H1 (cell line): ENCODE results near the gene ATP6V1C2.
A peak's percentile ranks its signal among the peaks of the same experiment; 100 is the strongest.

Source experiments
- BRCA1 ChIP-seq: IDR thresholded peaks from 2 replicates; pipeline ENCODE4 v1.6.1; 2012; ENCODE audit warnings: low read depth, low read length, improper control_type of control experiment
- EGR1 ChIP-seq: IDR thresholded peaks from 2 replicates; pipeline ENCODE4 v1.6.1; 2011; ENCODE audit warnings: low read depth, low read length, borderline replicate concordance
- EZH2 ChIP-seq: fragments of 200-600 bp; sonication (generic); IDR thresholded peaks from 2 replicates; pipeline ENCODE4 v1.7.1; 2012; ENCODE audit warnings: low read depth, mild to moderate bottlenecking, moderate library complexity, low read length, inconsistent platforms; ENCODE audit not compliant: severe bottlenecking
- GABPA ChIP-seq: IDR thresholded peaks from 2 replicates; pipeline ENCODE4 v1.6.1; 2011; ENCODE audit warnings: mild to moderate bottlenecking, low read length, moderate library complexity, borderline replicate concordance; ENCODE audit not compliant: insufficient read depth
- JUN ChIP-seq: IDR thresholded peaks from 2 replicates; pipeline ENCODE4 v1.6.1; 2011; ENCODE audit warnings: low read depth, mild to moderate bottlenecking, improper control_type of control experiment, low read length
- POLR2A ChIP-seq, 2 experiments: IDR thresholded peaks; 1 replicate in 1 of 2; 2 replicates in 1 of 2; pipeline ENCODE4 v1.6.1; 2011; ENCODE audit warnings: low read depth in 2 of 2, low read length in 2 of 2, mild to moderate bottlenecking in 2 of 2; ENCODE audit errors: control extremely low read depth in 1 of 2
- POLR2AphosphoS5 ChIP-seq: IDR thresholded peaks from 2 replicates; pipeline ENCODE4 v1.6.1; 2011; ENCODE audit warnings: low read depth, low read length
- RAD21 ChIP-seq, 2 experiments: IDR thresholded peaks in 1 of 2; conservative IDR thresholded peaks in 1 of 2; 2 replicates each; pipeline ENCODE4 v1.6.1; 2011; ENCODE audit warnings: low read depth in 2 of 2, low read length in 2 of 2, improper control_type of control experiment in 1 of 2, inconsistent platforms in 1 of 2, mild to moderate bottlenecking in 1 of 2, moderate library complexity in 1 of 2
- RFX5 ChIP-seq: IDR thresholded peaks from 2 replicates; pipeline ENCODE4 v1.6.1; 2011; ENCODE audit warnings: low read depth, low read length, improper control_type of control experiment, borderline replicate concordance
- SIRT6 ChIP-seq: IDR thresholded peaks from one replicate; pipeline ENCODE4 v1.7.1; 2012; ENCODE audit warnings: low read length, inconsistent platforms
- YY1 ChIP-seq: IDR thresholded peaks from 2 replicates; pipeline ENCODE4 v1.6.1; 2011; ENCODE audit warnings: low read depth, mild to moderate bottlenecking, low read length
- ZNF274 ChIP-seq: IDR thresholded peaks from 2 replicates; pipeline ENCODE4 v1.7.0; 2012; ENCODE audit warnings: low read length, borderline replicate concordance; ENCODE audit errors: extremely low read depth
- TF ChIP-seq, protein P1 (sequence below), 3 experiments: IDR thresholded peaks; 1 replicate in 2 of 3; 2 replicates in 1 of 3; pipeline versions ENCODE4 v1.5.1 to v1.6.1; 2011; ENCODE audit warnings: low read length in 3 of 3, mild to moderate bottlenecking in 3 of 3, inconsistent platforms in 2 of 3, low read depth in 1 of 3, moderate library complexity in 1 of 3; ENCODE audit not compliant: insufficient read depth in 1 of 3; ENCODE audit errors: control extremely low read depth in 1 of 3

DNA sequence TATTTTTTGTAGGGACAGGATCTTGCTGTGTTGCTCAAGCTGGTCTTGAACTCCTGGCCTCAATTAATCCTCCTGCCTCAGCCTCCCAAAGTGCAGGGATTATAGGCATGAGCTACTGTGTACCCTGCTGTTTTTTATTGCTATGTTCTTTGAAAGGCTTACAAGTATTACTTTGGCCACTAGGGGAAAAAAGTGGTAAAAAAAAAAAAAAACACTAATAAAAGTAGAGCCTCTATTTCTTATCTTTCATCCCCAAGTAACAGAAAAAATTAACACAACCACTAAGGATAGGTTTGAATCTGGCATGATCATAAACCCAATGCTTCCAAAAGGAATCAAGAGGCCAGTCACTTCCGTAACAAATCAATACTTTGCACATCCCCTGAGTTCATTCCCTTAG is 43.2 kb upstream of the ATP6V1C2 start:
- TF ChIP-seq, protein P1, sequence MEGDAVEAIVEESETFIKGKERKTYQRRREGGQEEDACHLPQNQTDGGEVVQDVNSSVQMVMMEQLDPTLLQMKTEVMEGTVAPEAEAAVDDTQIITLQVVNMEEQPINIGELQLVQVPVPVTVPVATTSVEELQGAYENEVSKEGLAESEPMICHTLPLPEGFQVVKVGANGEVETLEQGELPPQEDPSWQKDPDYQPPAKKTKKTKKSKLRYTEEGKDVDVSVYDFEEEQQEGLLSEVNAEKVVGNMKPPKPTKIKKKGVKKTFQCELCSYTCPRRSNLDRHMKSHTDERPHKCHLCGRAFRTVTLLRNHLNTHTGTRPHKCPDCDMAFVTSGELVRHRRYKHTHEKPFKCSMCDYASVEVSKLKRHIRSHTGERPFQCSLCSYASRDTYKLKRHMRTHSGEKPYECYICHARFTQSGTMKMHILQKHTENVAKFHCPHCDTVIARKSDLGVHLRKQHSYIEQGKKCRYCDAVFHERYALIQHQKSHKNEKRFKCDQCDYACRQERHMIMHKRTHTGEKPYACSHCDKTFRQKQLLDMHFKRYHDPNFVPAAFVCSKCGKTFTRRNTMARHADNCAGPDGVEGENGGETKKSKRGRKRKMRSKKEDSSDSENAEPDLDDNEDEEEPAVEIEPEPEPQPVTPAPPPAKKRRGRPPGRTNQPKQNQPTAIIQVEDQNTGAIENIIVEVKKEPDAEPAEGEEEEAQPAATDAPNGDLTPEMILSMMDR (IDR thresholded peaks at IDR 0.05; ENCODE audit: control extremely low read depth in 1 of 3, insufficient read depth in 1 of 3, low read depth in 1 of 3, low read length in 3 of 3): peak in 1 of 3 experiments; percentile 15; a peak in 1 of 4 replicates
- no peak for TF ChIP-seq ZNF274
- no peak for TF ChIP-seq POLR2A (IDR thresholded peaks at IDR 0.05; ENCODE audit: control extremely low read depth in 1 of 2, low read depth in 2 of 2, low read length in 2 of 2)
- no peak for TF ChIP-seq RAD21 (IDR thresholded peaks at IDR 0.05 in 1 of 2, conservative IDR thresholded peaks at IDR 0.05 in 1 of 2; ENCODE audit: low read depth in 2 of 2, low read length in 2 of 2)
- TF ChIP-seq BRCA1: no peak
- no peak for TF ChIP-seq EZH2
- no peak for TF ChIP-seq YY1
- TF ChIP-seq RFX5: no peak
- no peak for TF ChIP-seq GABPA
- no peak for TF ChIP-seq JUN
- TF ChIP-seq EGR1: no peak
- no peak for TF ChIP-seq POLR2AphosphoS5
- no peak for TF ChIP-seq SIRT6
